HL-60 (cell line): ENCODE measurements around the gene DNMT3A.

Experiments
- DNase-seq, 2 experiments: peaks; one replicate each; pipeline ENCODE4 v3.0.0-alpha.2; 2010 to 2020; ENCODE audit warnings: low read depth in 1 of 2, low spot score in 1 of 2
- H3K27ac ChIP-seq: fragments of 250-450 bp; sonication (Bioruptor Pico); replicated peaks from 2 replicates; pipeline ENCODE4 v1.5.1; 2020; ENCODE audit warnings: mild to moderate bottlenecking, moderate library complexity
- H3K27me3 ChIP-seq: fragments of 250-450 bp; sonication (Bioruptor Pico); 2 replicates; pipeline ENCODE4 v1.5.1; 2021; ENCODE audit warnings: mild to moderate bottlenecking, moderate library complexity; ENCODE audit not compliant: insufficient read depth, poor library complexity, severe bottlenecking
- H3K4me3 ChIP-seq: replicated peaks from 2 replicates; pipeline ENCODE4 v1.5.1; 2011; ENCODE audit warnings: mild to moderate bottlenecking, control low read depth, low read length; ENCODE audit not compliant: insufficient read depth
- GABPA ChIP-seq: IDR thresholded peaks from 2 replicates; pipeline ENCODE4 v1.6.1; 2012; ENCODE audit warnings: low read depth
- POLR2AphosphoS5 ChIP-seq: IDR thresholded peaks from 2 replicates; pipeline ENCODE4 v1.6.1; 2012; ENCODE audit warnings: low read depth
- REST ChIP-seq: IDR thresholded peaks from 2 replicates; pipeline ENCODE4 v1.6.1; 2012; ENCODE audit warnings: low read depth; ENCODE audit not compliant: insufficient replicate concordance
- SPI1 ChIP-seq: IDR thresholded peaks from 2 replicates; pipeline ENCODE4 v1.6.1; 2012; ENCODE audit warnings: low read depth, mild to moderate bottlenecking, borderline replicate concordance
- TF ChIP-seq, protein P1 (sequence below): IDR thresholded peaks from one replicate; pipeline ENCODE4 v1.5.1; 2011; ENCODE audit warnings: low read length, control low read depth, inconsistent platforms; ENCODE audit not compliant: insufficient read depth

Gene DNMT3A

DNA sequence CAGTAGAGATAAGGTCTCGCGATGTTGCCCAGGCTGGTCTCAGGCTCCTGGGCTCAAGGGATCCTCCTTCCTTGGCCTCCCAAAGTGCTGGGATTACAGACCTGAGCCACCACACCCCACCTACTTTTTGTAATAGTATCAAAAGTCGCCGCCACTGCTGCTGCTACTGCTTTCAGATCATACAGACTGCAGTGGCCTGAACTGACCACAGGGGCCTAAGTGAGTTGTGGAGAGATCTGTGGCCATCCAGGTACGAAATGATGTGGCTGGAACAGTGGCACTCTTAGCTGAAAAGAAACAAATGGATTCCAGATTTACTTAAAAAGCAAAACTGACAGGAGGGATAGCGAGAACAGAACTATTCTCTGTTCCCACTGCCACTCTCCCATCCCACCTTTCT lies 140.5 kb downstream of the DNMT3A start:
- TF ChIP-seq GABPA: no peak
- TF ChIP-seq REST: no peak
- no peak for TF ChIP-seq SPI1
- no peak for TF ChIP-seq POLR2AphosphoS5
- TF ChIP-seq, protein P1, sequence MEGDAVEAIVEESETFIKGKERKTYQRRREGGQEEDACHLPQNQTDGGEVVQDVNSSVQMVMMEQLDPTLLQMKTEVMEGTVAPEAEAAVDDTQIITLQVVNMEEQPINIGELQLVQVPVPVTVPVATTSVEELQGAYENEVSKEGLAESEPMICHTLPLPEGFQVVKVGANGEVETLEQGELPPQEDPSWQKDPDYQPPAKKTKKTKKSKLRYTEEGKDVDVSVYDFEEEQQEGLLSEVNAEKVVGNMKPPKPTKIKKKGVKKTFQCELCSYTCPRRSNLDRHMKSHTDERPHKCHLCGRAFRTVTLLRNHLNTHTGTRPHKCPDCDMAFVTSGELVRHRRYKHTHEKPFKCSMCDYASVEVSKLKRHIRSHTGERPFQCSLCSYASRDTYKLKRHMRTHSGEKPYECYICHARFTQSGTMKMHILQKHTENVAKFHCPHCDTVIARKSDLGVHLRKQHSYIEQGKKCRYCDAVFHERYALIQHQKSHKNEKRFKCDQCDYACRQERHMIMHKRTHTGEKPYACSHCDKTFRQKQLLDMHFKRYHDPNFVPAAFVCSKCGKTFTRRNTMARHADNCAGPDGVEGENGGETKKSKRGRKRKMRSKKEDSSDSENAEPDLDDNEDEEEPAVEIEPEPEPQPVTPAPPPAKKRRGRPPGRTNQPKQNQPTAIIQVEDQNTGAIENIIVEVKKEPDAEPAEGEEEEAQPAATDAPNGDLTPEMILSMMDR: no peak
- DNase-seq: no peak
- Histone ChIP-seq H3K27ac (no peak overlapping the region), H3K27me3 (no peaks in the 10 kb centered on the region), H3K4me3 (no peak overlapping the region)

DNA sequence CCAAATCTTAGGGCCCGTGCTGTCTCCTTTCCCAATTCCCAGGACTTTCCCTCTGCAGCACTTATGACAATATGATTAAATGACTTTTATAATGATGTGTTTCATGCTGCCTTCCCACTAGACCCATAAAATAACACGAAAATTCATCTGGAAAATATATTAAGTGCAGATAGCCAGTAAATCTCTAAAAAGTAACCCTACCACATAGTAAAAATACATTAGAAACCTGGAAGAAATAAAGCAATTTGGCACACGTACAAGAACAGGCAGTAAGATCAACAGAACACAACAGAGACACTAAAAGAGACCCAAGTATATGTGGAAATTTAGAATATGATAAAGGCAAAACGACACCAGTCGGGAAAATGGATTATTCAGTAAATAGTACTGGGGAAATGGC lies 143.1 kb downstream of the DNMT3A start:
- no peaks in the 10 kb centered on the region for H3K27me3 ChIP-seq
- DNase-seq: no peak
- H3K4me3 ChIP-seq: no peak overlapping the region
- H3K27ac ChIP-seq: no peak overlapping the region
- TF ChIP-seq GABPA: no peak
- TF ChIP-seq, protein P1: no peak
- TF ChIP-seq POLR2AphosphoS5: no peak
- no peak for TF ChIP-seq SPI1
- no peak for TF ChIP-seq REST

- no peak for DNase-seq
- TF ChIP-seq, protein P1: no peak
- Histone ChIP-seq H3K27ac (no peak overlapping the region), H3K27me3 (no peaks in the 10 kb centered on the region), H3K4me3 (no peak overlapping the region)
These were observed 143.6 kb downstream of the DNMT3A start for GRCh38 chr2:25198209-25198525.

GRCh38 chr2:25197336-25198208 lies 144.2 kb downstream of the DNMT3A start:
- no peak overlapping the region for H3K4me3 ChIP-seq
- H3K27me3 ChIP-seq: no peaks in the 10 kb centered on the region
- TF ChIP-seq GABPA: no peak
- TF ChIP-seq REST: no peak
- TF ChIP-seq POLR2AphosphoS5: no peak
- TF ChIP-seq SPI1: no peak
- TF ChIP-seq, protein P1: no peak
- no peak for DNase-seq
- H3K27ac ChIP-seq: no peak overlapping the region
